ENCODE measurements around the gene PEX10.

GRCh38 chr1:2404142-2404889 lies 8.0 kb downstream of the PEX10 start:
- TF ChIP-seq, protein P1, sequence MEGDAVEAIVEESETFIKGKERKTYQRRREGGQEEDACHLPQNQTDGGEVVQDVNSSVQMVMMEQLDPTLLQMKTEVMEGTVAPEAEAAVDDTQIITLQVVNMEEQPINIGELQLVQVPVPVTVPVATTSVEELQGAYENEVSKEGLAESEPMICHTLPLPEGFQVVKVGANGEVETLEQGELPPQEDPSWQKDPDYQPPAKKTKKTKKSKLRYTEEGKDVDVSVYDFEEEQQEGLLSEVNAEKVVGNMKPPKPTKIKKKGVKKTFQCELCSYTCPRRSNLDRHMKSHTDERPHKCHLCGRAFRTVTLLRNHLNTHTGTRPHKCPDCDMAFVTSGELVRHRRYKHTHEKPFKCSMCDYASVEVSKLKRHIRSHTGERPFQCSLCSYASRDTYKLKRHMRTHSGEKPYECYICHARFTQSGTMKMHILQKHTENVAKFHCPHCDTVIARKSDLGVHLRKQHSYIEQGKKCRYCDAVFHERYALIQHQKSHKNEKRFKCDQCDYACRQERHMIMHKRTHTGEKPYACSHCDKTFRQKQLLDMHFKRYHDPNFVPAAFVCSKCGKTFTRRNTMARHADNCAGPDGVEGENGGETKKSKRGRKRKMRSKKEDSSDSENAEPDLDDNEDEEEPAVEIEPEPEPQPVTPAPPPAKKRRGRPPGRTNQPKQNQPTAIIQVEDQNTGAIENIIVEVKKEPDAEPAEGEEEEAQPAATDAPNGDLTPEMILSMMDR (IDR thresholded peaks at IDR 0.05; ENCODE audit: poor library complexity, severe bottlenecking) = no peak
- TF ChIP-seq EZH2 (IDR thresholded peaks at IDR 0.05; ENCODE audit: borderline replicate concordance, insufficient read depth, low read length, poor library complexity, severe bottlenecking) (no peak), SMC3 (conservative IDR thresholded peaks at IDR 0.05; ENCODE audit: poor library complexity) (no peak), POLR2AphosphoS5 (IDR thresholded peaks at IDR 0.05) (no peak), RAD21 (conservative IDR thresholded peaks at IDR 0.05) (no peak), TAF1 (IDR thresholded peaks at IDR 0.05; ENCODE audit: low read depth) (no peak), REST (IDR thresholded peaks at IDR 0.05; ENCODE audit: borderline replicate concordance) (no peak), EP300 (conservative IDR thresholded peaks at IDR 0.05; ENCODE audit: poor library complexity, severe bottlenecking) (no peak)

Data from neural cell (in vitro differentiated cells).